Panc1 (cell line): Measurements from ENCODE around the gene COMMD10.

ENCODE experiments used
- POLR2AphosphoS5 ChIP-seq: IDR thresholded peaks from 2 replicates; pipeline ENCODE4 v1.6.1; 2012; ENCODE audit warnings: mild to moderate bottlenecking, low read depth, low read length, moderate library complexity
- SIN3A ChIP-seq: IDR thresholded peaks from 2 replicates; pipeline ENCODE4 v1.6.1; 2012; ENCODE audit warnings: low read depth, mild to moderate bottlenecking, low read length, moderate library complexity, borderline replicate concordance; ENCODE audit not compliant: insufficient read depth
- TCF7L2 ChIP-seq: IDR thresholded peaks from 2 replicates; pipeline ENCODE4 v1.6.1; 2011; ENCODE audit warnings: mild to moderate bottlenecking, low read depth, low read length, inconsistent platforms
- TF ChIP-seq, protein P1 (sequence below): fragments of 450-650 bp; IDR thresholded peaks from 2 replicates; pipeline ENCODE4 v1.5.1; 2017; ENCODE audit warnings: mild to moderate bottlenecking
- TF ChIP-seq, protein P2 (sequence below), 2 experiments: IDR thresholded peaks; 2 replicates each; pipeline ENCODE4 v1.6.1; 2011 to 2012; ENCODE audit warnings: low read depth in 2 of 2, control low read depth in 1 of 2, low read length in 1 of 2, mild to moderate bottlenecking in 1 of 2, moderate library complexity in 1 of 2; ENCODE audit not compliant: insufficient read depth in 1 of 2

DNA sequence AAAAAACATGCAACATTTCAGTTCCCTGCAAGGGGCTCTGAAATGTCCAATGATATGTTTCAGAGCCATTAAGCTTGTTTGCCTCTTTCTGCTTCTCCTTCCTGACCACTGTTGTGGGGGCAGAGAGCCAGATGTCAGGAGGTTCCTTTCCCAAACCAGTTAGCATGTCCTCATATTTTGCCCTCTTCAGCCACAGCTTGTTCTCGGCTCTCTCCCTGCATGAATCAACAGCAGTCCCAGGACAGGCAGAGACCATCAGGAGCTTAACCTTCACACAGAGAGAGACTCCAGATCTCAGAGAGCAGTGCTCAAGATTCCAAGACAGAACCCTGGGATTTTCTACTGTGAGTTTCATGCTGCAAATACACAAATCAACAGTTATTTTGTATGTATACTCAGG, 218.5 kb downstream of the COMMD10 start:
- TF ChIP-seq, protein P1, sequence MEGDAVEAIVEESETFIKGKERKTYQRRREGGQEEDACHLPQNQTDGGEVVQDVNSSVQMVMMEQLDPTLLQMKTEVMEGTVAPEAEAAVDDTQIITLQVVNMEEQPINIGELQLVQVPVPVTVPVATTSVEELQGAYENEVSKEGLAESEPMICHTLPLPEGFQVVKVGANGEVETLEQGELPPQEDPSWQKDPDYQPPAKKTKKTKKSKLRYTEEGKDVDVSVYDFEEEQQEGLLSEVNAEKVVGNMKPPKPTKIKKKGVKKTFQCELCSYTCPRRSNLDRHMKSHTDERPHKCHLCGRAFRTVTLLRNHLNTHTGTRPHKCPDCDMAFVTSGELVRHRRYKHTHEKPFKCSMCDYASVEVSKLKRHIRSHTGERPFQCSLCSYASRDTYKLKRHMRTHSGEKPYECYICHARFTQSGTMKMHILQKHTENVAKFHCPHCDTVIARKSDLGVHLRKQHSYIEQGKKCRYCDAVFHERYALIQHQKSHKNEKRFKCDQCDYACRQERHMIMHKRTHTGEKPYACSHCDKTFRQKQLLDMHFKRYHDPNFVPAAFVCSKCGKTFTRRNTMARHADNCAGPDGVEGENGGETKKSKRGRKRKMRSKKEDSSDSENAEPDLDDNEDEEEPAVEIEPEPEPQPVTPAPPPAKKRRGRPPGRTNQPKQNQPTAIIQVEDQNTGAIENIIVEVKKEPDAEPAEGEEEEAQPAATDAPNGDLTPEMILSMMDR: no peak
- TF ChIP-seq SIN3A (no peak), POLR2AphosphoS5 (no peak), TCF7L2 (no peak)
- TF ChIP-seq, protein P2, sequence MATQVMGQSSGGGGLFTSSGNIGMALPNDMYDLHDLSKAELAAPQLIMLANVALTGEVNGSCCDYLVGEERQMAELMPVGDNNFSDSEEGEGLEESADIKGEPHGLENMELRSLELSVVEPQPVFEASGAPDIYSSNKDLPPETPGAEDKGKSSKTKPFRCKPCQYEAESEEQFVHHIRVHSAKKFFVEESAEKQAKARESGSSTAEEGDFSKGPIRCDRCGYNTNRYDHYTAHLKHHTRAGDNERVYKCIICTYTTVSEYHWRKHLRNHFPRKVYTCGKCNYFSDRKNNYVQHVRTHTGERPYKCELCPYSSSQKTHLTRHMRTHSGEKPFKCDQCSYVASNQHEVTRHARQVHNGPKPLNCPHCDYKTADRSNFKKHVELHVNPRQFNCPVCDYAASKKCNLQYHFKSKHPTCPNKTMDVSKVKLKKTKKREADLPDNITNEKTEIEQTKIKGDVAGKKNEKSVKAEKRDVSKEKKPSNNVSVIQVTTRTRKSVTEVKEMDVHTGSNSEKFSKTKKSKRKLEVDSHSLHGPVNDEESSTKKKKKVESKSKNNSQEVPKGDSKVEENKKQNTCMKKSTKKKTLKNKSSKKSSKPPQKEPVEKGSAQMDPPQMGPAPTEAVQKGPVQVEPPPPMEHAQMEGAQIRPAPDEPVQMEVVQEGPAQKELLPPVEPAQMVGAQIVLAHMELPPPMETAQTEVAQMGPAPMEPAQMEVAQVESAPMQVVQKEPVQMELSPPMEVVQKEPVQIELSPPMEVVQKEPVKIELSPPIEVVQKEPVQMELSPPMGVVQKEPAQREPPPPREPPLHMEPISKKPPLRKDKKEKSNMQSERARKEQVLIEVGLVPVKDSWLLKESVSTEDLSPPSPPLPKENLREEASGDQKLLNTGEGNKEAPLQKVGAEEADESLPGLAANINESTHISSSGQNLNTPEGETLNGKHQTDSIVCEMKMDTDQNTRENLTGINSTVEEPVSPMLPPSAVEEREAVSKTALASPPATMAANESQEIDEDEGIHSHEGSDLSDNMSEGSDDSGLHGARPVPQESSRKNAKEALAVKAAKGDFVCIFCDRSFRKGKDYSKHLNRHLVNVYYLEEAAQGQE (IDR thresholded peaks at IDR 0.05; ENCODE audit: insufficient read depth in 1 of 2, low read depth in 2 of 2, low read length in 1 of 2): no peak
